GM23248 (cell line): Measurements from ENCODE around the gene LRP6.

Experiments used
- EZH2 ChIP-seq: fragments of 200-600 bp; sonication (generic); IDR thresholded peaks from 2 replicates; pipeline ENCODE4 v1.6.1; 2018; ENCODE audit warnings: antibody characterized with exemption, mild to moderate bottlenecking; ENCODE audit not compliant: insufficient read depth, poor library complexity, severe bottlenecking
- EZH2phosphoT487 ChIP-seq: fragments of 200-600 bp; sonication (generic); IDR thresholded peaks from 2 replicates; pipeline ENCODE4 v1.6.1; 2018; ENCODE audit warnings: antibody characterized with exemption, moderate library complexity, mild to moderate bottlenecking, low read depth; ENCODE audit not compliant: insufficient read depth

GRCh38 chr12:12266389-12266872 lies 413 bp downstream of the LRP6 start:
- TF ChIP-seq EZH2phosphoT487 (no peak), EZH2 (no peak)
